SKM-1 treated with dmso at 0.1 percent for 144 hours (cell line): ENCODE data around the gene ADD3.
"Not testable (repeated sequence)": the region's sequence is repeated elsewhere in the genome, so short reads cannot be mapped to it uniquely, and the experiment has no call there.

Experiments used
- DNase-seq: peaks from one replicate; lab custom pipeline; 2025; ENCODE audit not compliant: unreplicated experiment; lab: John Stamatoyannopoulos, UW

The ADD3 gene

GRCh38 chr10:110032801-110033700, 25.3 kb downstream of the ADD3 start:
- no peak for DNase-seq

DNA sequence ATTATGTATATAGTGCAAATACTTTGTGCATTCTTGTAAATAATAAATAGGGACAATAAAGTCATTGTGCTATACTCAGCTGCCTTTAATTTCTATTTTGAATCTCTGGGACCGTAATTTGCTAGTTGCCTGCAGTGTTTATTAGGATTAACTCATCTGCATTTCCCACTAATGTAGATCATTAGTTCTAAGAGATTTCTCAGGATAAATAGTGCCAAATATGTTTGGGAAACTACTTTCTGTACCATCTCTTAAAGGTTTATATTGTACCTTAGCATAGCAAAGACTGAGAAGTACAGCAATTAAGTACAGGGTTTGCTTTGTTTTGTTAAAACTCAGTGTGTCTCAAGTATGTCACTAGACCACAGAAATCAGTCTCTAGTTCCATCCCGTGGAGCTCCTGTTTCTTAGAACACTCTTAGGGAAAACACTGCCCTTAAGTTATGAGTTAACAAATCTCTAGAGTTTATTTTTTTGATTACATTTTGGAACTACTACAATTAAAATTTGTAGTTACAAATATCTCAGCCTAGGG, 26.0 kb downstream of the ADD3 start:
- DNase-seq: no peak

GRCh38 chr10:110034596-110034995, 26.8 kb downstream of the ADD3 start:
- no peak for DNase-seq

DNA sequence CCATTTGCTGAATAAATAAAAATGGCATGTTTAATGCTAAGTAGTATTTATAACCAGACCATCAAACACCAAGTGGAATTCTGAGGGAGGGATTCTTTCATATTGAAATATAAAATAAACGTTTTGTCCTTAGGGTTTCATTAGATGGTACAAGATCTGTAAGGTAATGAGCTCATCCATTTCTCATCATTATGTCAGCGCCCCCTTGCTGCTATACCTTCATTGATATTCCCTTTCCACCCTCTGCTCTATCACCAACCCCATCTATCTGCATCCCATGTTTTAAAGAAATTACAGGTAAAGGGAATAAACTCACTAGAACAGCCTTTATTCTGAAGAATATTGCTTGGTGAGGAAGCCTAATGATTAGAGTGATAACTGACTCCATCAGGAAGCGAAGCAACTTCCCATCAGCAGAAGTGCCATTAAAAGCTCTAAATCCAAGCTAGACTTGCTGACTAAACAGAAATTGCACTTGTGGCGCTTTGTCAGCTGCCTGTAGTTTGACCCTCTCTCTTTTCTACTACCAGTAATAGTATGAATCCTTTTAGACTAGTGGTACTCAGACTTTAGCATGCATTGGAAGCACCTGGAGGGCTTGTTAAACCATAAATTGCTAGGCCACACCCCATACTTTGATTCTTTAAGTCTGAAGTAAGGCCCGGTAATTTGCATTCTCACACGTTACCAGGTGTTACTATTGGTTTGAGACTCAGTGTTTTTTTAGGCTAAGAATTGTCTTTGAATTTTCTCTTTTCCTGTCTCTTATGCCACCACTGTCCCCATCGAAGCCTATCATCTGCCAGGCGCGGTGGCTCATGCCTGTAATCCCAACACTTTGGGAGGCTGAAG, 27.5 kb downstream of the ADD3 start:
- no peak for DNase-seq

DNA sequence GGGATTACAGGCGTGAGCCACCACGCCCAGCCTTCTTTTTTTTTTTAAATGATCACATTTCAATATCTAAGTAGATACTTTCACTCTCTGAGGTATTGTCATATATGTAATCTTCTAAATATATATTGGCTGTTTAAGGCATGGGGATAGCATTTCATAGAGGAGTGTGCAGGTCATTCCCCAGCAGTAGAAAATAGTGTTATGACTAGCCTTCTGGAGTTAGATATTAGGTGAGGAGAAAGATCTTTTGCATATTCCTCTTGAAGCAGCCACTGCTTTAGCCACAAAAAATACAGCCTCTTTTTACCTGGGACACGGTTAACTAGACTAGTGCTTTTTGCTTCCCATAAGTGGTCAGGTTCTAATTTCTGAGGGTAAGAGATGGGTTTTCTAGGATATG, 28.9 kb downstream of the ADD3 start:
- no peak for DNase-seq

GRCh38 chr10:110039254-110039653, 31.5 kb downstream of the ADD3 start:
- no peak for DNase-seq

DNA sequence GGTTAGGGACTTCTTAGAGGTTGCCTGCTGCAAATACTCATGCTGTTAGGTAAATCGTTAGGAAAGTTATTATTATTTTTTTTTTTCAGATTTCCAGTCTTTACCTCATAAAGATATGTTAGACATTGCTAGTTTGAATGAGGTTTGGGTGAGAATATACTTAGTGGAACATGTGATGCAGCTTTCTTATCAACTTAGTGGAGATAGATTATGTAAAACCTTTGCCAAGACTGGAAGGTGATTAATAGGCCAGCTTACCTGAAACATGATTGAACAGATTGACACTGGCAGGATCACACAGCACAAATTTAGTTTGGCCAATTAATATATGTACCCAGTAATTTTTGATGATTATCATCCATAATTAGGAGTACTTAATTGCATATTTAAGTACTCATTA, 32.3 kb downstream of the ADD3 start:
- no peak for DNase-seq

GRCh38 chr10:110040767-110041478, 33.1 kb downstream of the ADD3 start:
- no peak for DNase-seq

GRCh38 chr10:110041479-110041829, 33.7 kb downstream of the ADD3 start:
- DNase-seq: no peak

DNA sequence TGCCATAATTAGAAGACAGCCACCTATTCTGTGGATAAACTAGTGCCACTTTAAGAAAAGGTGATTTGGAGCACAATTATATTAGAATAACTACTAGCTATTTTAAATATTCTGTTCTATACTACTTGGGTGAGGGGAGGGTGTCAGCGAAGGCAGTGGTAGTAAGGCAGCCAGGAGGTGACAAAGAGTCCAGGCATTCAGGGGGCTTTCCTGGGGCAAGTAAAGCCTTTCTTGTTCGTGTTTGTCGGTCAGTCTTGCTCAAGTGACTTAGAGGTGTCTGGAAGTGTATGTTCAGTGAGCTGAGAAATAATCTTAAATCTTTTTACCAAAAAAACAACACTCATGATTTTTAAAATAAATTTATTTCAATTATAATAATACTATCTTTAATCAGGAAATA, 34.4 kb downstream of the ADD3 start:
- no peak for DNase-seq

- no peak for DNase-seq
Observed at GRCh38 chr10:110042891-110043290, 35.1 kb downstream of the ADD3 start.

DNA sequence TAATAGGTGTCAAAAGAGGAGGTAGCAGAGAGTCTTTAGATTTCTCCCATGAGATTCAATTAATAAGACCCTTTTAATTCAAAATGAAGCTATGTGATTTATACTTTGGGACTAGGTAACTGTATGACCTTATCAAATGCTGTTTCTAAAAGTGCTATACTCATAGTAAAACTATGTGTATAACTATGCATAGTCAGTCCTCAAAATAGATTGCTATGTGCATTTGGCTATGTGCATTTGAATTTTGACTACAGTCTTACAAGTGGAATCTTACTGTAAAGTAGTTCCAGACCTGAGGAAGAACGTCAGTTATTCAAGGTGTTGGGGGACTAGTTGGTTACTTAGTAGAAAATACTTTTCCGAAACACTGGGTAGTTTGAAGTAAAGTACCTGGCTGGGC, 36.9 kb downstream of the ADD3 start:
- no peak for DNase-seq

DNA sequence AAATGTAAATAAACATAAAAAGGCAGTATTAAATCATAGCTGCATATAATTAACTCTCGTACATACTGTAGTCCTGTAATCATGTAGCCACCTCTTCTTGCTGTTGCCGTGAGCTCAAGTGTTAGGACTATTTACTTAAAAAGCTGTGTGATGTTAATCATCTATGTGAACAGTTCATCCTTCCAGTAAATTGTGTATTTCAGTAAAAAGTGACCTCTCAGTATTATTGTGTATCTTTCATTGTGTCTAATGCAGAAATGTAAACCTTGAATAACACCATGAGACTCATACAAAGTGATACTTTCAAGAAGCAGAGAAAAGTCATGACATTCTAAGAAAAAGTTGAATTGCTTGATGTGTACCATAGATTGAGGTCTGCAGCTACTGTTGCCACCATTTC, 38.0 kb downstream of the ADD3 start:
- no peak for DNase-seq

DNA sequence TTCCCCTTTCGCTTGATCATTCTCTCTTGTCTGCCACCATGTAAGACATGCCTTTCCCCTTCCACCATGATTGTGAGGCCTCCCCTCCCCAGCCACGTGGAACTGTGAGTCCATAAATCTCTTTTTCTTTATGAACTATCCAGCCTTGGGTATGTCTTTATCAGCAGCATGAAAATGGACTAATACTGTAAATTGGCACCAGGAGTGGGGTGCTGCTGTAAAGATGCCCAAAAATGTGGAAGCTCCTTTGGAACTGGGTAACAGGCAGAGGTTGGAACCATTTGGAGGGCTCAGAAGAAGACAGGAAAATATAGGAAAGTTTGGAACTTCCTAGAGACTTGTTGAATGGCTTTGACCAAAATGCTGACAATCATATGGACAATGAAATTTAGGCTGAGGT, 40.4 kb downstream of the ADD3 start:
- not testable (repeated sequence) for DNase-seq

DNA sequence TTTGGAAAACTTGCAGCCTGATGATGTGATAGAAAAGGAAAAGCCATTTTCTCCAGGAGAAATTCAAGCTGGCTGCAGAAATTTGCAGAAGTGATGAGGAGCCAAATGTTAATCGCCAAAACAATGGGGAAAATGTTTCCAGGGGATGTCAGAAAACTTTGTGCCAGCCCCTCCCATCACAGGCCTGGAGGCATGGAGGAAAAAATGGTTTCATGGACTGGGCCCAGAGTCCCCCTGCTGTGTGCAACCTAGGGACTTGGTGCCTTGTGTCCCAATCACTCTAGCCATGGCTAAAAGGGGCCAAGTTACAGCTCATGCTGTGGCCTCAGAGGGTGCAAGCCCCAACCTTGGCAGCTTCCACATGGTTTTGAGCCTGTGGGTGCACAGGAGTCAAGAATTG, 41.0 kb downstream of the ADD3 start:
- no peak for DNase-seq

GRCh38 chr10:110049889-110050591, 42.3 kb downstream of the ADD3 start:
- not testable (repeated sequence) for DNase-seq

- no peak for DNase-seq
Observed at GRCh38 chr10:110051487-110051886, 43.7 kb downstream of the ADD3 start.

DNA sequence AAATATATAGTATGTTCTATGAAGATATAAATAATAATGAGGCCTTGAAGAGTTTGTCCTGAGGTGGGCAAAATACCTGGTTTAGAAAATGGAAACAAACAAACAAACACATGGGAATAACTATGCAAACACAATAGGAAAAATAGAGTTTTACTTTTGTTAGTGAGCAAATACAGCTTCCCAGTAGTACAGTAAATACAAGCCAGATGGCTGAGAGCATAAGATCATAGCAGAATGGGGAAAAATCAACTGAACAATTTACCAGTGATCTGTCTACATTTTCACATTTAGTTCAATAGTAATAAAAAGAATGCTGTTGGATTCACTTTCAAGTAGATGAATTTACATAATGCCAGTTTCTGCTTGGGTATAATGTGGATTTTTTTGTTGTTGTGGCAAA, 45.1 kb downstream of the ADD3 start:
- DNase-seq: no peak

DNA sequence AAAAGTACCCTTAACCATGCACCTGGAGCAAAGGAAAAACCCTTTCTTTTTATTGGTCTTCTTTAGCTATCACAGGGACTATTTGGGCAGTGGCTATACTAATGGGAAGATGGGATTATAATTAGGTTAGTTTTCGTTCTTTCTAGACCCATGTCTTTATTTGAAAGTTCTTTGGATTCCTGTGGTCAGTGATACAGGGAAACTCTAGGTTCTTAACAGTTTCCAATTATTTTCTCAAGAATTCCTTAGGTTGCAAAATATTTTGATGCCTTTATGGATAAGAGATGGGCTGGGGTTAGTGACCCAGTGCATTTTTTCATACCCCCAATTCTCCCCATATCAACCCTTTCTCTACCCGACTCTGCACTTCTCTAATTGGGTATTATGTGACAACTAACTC, 49.0 kb downstream of the ADD3 start:
- DNase-seq: no peak

- DNase-seq: no peak
Observed at GRCh38 chr10:110057456-110057855, 49.7 kb downstream of the ADD3 start.

DNA sequence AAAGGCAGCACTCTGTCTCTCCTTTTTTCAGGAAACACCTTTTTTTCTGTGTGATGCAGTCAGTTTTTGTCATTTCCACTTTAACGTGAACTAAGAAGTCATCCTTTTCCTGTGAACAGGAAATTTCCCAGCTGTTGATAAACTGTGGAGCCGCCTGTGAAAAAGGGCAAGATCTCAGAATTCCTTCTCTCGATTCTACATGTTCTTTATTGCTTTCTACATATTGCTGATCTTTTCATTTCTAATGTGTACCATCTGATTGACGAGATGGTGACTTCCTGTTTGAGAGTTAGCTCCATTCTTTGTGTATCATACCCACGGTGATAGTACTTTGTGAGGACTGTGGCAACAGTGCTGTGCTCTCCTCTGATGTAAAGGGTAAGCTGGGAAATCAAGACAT, 50.4 kb downstream of the ADD3 start:
- no peak for DNase-seq
